WERI-Rb-1 (cell line): Measurements from ENCODE around the gene KRTAP19-8.

ENCODE experiments used
- DNase-seq: peaks from one replicate; pipeline ENCODE4 v3.0.0-alpha.2; 2020
- H3K27ac ChIP-seq: fragments of 250-450 bp; sonication (Bioruptor Pico); 2 replicates; pipeline ENCODE4 v1.5.1; 2020; ENCODE audit warnings: mild to moderate bottlenecking, moderate library complexity
- H3K27me3 ChIP-seq: fragments of 250-450 bp; sonication (Bioruptor Pico); 2 replicates; pipeline ENCODE4 v1.5.1; 2021; ENCODE audit warnings: mild to moderate bottlenecking, low read depth, moderate library complexity; ENCODE audit not compliant: insufficient read depth, severe bottlenecking
- H3K36me3 ChIP-seq: fragments of 250-450 bp; sonication (Bioruptor Pico); 2 replicates; pipeline ENCODE4 v1.5.1; 2020; ENCODE audit warnings: mild to moderate bottlenecking, moderate library complexity
- H3K4me3 ChIP-seq: 2 replicates; pipeline ENCODE4 v1.5.1; 2011; ENCODE audit warnings: low read depth, mild to moderate bottlenecking, control low read depth, low read length
- H3K9me3 ChIP-seq: fragments of 250-450 bp; sonication (Bioruptor Pico); 2 replicates; pipeline ENCODE4 v1.5.1; 2021; ENCODE audit warnings: mild to moderate bottlenecking, moderate library complexity; ENCODE audit not compliant: severe bottlenecking
- CTCF ChIP-seq: IDR thresholded peaks from 2 replicates; pipeline ENCODE4 v1.5.1; 2011; ENCODE audit warnings: low read depth, mild to moderate bottlenecking, control low read depth, inconsistent platforms, low read length

The KRTAP19-8 gene

GRCh38 chr21:31043471-31043870 lies 5.2 kb upstream of the KRTAP19-8 start:
- no peaks in the 10 kb centered on the region for H3K36me3 ChIP-seq
- no peak for TF ChIP-seq CTCF
- no peak overlapping the region for H3K4me3 ChIP-seq
- H3K9me3 ChIP-seq: no peaks in the 10 kb centered on the region
- peaks cover 82% of the 10 kb centered on the region for H3K27me3 ChIP-seq
- DNase-seq: no peak
- H3K27ac ChIP-seq: no peak overlapping the region

DNA sequence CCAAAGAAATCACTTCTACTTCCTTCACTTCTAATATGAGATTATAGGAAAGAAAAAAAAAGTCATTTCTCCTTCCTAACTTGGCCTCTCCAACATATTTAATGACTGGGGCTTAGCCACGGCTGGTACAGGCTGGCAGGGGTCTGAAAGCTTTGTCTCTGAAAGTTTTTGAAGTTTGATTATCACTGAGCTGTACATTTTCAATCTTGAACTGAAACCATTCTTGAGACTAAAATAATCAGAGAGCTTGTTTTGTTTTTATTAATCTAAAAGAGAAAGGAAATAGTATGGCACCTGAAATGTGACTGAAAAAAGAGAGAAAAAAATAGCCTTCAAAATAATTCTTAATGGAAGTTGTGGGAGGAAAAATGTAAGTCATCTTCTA lies 3.8 kb upstream of the KRTAP19-8 start:
- TF ChIP-seq CTCF: no peak
- no peaks in the 10 kb centered on the region for H3K9me3 ChIP-seq
- H3K4me3 ChIP-seq: no peak overlapping the region
- H3K27me3 ChIP-seq: peaks cover 79% of the 10 kb centered on the region
- no peak for DNase-seq
- H3K27ac ChIP-seq: no peak overlapping the region
- no peaks in the 10 kb centered on the region for H3K36me3 ChIP-seq

DNA sequence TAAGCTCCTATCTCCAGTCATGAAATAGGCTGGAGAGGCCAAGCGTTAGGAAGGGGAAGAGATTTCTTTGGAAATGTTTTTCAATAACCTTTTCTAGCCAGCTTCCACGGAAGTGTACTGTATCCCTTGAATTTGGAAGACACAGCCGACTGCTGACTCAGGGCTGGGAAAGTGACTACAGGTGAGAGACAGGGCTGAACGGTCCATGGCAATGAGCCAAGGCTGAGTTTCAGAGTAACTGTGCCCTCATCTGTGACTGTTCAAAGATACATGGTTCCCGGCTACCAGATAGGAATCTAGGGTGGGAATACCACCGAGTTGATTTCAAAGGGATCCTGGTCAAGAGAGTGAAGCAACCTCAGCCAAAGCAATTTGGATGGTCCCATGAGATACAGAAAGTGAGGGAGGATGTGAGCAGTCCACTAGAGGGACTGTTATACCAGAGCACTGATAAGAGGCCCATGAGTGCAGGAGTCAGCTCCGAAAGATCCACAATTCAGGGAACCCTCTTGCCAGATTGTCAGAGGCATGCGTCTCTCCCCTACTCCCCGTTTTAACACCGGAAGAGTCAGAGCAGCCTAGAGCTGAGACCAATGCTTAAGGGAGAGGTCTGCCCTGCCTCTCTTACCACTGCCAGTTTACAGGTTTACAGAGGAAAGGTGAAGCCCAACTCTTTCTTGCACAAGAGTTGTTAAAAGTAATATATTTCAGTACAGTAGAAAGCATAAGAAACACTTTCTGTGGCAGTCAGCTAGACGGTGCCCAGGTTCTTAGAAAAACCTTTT lies 3.2 kb upstream of the KRTAP19-8 start:
- no peak for DNase-seq
- Histone ChIP-seq H3K27ac (no peak overlapping the region), H3K27me3 (peaks cover 78% of the 10 kb centered on the region), H3K4me3 (no peak overlapping the region), H3K9me3 (no peaks in the 10 kb centered on the region), H3K36me3 (no peaks in the 10 kb centered on the region)
- TF ChIP-seq CTCF: no peak

GRCh38 chr21:31034378-31034777 lies 3.9 kb downstream of the KRTAP19-8 start:
- DNase-seq: no peak
- H3K9me3 ChIP-seq: peaks cover 4% of the 10 kb centered on the region
- H3K27ac ChIP-seq: no peak overlapping the region
- no peaks in the 10 kb centered on the region for H3K36me3 ChIP-seq
- no peak overlapping the region for H3K4me3 ChIP-seq
- TF ChIP-seq CTCF: no peak
- H3K27me3 ChIP-seq: peaks cover 81% of the 10 kb centered on the region

DNA sequence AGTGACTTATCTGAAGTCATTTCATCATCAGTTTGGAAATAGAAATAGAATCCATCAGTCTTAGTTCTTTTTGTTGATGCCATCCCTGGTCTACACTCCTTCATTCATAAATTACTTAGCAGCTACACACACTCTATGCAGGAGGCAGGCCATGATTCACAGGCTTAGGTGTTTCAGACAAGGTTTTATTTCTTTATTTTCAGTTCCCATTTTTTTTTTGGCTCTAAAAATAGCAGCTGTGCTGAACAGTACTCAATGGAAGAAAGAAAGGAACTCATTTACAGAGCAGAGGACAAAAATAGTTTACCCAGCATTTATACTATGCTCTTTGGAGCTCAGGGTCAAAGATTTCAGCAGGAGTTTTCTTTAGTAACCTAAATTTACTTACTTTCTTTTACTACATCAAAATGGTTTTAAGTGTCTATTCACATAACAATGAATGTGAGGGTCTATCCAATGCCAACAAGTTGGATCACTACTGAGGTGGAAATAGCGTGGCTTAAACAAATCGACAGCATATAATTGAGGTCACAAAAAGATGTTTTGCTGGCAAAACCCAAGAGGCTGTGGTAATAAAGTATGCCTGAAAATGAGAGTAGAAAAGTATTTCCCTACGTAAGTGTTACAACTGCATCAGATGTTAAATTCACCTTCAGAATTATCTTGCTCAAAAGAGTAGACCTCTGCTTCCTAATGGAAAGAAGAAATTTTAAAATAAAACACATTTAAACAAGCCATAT lies 7.7 kb downstream of the KRTAP19-8 start:
- Histone ChIP-seq H3K4me3 (no peak overlapping the region), H3K9me3 (peaks cover 4% of the 10 kb centered on the region), H3K27ac (no peak overlapping the region), H3K36me3 (no peaks in the 10 kb centered on the region), H3K27me3 (peaks cover 55% of the 10 kb centered on the region)
- no peak for DNase-seq
- TF ChIP-seq CTCF: no peak
